PFSK-1 (cell line): ENCODE data around the gene IFNGR2.

Experiments
- FOXP2 ChIP-seq: optimal IDR thresholded peaks from 2 replicates; pipeline ENCODE3; 2011; ENCODE audit warnings: borderline replicate concordance, control low read depth, inconsistent platforms; ENCODE audit not compliant: insufficient read depth; ENCODE audit errors: extremely low read length, extremely low read depth
- POLR2AphosphoS5 ChIP-seq: IDR thresholded peaks from 2 replicates; pipeline ENCODE4 v1.6.1; 2012; ENCODE audit warnings: low read depth, mild to moderate bottlenecking, control low read depth, low read length, moderate library complexity
- SIN3A ChIP-seq: IDR thresholded peaks from 2 replicates; pipeline ENCODE4 v1.6.1; 2012; ENCODE audit warnings: mild to moderate bottlenecking, low read length, moderate library complexity, borderline replicate concordance; ENCODE audit not compliant: insufficient read depth
- TAF1 ChIP-seq: IDR thresholded peaks from 2 replicates; pipeline ENCODE4 v1.6.1; 2012; ENCODE audit warnings: low read length, control low read depth, borderline replicate concordance; ENCODE audit not compliant: insufficient read depth
- TF ChIP-seq, protein P1 (sequence below), 2 experiments: IDR thresholded peaks; 2 replicates each; pipeline versions ENCODE4 v1.6.1 to v1.8.0; 2011 to 2012; ENCODE audit warnings: low read depth in 2 of 2, low read length in 2 of 2, control low read depth in 1 of 2, inconsistent platforms in 1 of 2, mild to moderate bottlenecking in 1 of 2, moderate library complexity in 1 of 2; ENCODE audit not compliant: insufficient read depth in 1 of 2

DNA sequence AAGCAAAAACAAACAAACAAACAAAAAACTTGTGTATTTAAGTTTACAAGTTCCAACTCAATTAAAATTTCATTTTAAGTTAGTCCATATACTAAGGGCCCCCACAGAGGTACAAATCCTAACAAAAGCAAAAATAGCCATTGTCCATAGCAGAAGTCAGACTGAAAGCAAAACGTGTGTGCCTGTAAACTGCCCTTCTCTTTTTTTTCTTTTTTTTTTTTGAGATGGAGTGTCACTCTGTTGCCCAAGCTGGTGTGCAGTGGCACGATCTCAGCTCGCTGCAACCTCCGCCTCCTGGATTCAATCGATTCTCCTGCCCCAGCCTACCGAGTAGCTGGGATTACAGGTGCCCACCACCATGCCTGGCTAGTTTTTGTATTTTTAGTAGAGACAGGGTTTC is 11.6 kb upstream of the IFNGR2 start:
- TF ChIP-seq, protein P1, sequence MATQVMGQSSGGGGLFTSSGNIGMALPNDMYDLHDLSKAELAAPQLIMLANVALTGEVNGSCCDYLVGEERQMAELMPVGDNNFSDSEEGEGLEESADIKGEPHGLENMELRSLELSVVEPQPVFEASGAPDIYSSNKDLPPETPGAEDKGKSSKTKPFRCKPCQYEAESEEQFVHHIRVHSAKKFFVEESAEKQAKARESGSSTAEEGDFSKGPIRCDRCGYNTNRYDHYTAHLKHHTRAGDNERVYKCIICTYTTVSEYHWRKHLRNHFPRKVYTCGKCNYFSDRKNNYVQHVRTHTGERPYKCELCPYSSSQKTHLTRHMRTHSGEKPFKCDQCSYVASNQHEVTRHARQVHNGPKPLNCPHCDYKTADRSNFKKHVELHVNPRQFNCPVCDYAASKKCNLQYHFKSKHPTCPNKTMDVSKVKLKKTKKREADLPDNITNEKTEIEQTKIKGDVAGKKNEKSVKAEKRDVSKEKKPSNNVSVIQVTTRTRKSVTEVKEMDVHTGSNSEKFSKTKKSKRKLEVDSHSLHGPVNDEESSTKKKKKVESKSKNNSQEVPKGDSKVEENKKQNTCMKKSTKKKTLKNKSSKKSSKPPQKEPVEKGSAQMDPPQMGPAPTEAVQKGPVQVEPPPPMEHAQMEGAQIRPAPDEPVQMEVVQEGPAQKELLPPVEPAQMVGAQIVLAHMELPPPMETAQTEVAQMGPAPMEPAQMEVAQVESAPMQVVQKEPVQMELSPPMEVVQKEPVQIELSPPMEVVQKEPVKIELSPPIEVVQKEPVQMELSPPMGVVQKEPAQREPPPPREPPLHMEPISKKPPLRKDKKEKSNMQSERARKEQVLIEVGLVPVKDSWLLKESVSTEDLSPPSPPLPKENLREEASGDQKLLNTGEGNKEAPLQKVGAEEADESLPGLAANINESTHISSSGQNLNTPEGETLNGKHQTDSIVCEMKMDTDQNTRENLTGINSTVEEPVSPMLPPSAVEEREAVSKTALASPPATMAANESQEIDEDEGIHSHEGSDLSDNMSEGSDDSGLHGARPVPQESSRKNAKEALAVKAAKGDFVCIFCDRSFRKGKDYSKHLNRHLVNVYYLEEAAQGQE (IDR thresholded peaks at IDR 0.05; ENCODE audit: insufficient read depth in 1 of 2, low read depth in 2 of 2, low read length in 2 of 2): no peak
- TF ChIP-seq POLR2AphosphoS5 (no peak), SIN3A (no peak), TAF1 (no peak), FOXP2 (no peak)
